Bronchial epithelial cell (primary cell): ENCODE results near the gene CWC22. TPM values are rescaled to one million over a fixed set of nuclear protein-coding genes. Genes with fewer than 3 reads are reported as not detected.

Experiments used
- DNase-seq: peaks from one replicate; pipeline ENCODE4 v3.0.0-alpha.2; 2010; ENCODE audit warnings: low read depth
- FAIRE-seq: peaks from 2 replicates; lab custom pipeline; 2011; peaks lifted over from hg19 to GRCh38; lab: Jason Lieb, UNC
- H3K27me3 ChIP-seq: 2 replicates; pipeline ENCODE4 v1.5.1; 2011; ENCODE audit warnings: low read length; ENCODE audit not compliant: control insufficient read depth, insufficient read depth
- H3K36me3 ChIP-seq: 2 replicates; pipeline ENCODE4 v1.5.1; 2011; ENCODE audit warnings: low read length; ENCODE audit not compliant: control insufficient read depth, insufficient read depth
- H3K4me3 ChIP-seq: 2 replicates; pipeline ENCODE4 v1.5.1; 2011; ENCODE audit warnings: mild to moderate bottlenecking, low read depth, low read length, control low read depth
- CTCF ChIP-seq: IDR thresholded peaks from 2 replicates; pipeline ENCODE4 v1.5.1; 2011; ENCODE audit warnings: mild to moderate bottlenecking, moderate library complexity, low read length, control low read depth, inconsistent platforms; ENCODE audit not compliant: insufficient read depth, severe bottlenecking
- total RNA-seq: library from RNA; depleted of rRNA; stranded (reverse); fragments of >200 nt; gene quantifications from 2 replicates; pipeline ENCODE4 v1.2.1, GENCODE V29; 2014

CWC22 gene
- total RNA-seq, 1 donor from 2014 or later, result 13.4 TPM

- Histone ChIP-seq H3K27me3 (no peaks in the 10 kb centered on the region), H3K4me3 (no peak overlapping the region), H3K36me3 (no peaks in the 10 kb centered on the region)
- FAIRE-seq (no peak), DNase-seq (peak; percentile 24)
- no peak for TF ChIP-seq CTCF
Observed at GRCh38 chr2:179917272-179917671, 89.8 kb downstream of the CWC22 start.

- H3K36me3 ChIP-seq, result no peaks in the 10 kb centered on the region
- DNase-seq (no peak), FAIRE-seq (no peak)
- H3K4me3 ChIP-seq, result no peak overlapping the region
- no peaks in the 10 kb centered on the region for H3K27me3 ChIP-seq
- TF ChIP-seq CTCF, result no peak
Observed at GRCh38 chr2:179915395-179915992, 91.6 kb downstream of the CWC22 start.

- H3K4me3 ChIP-seq, result no peak overlapping the region
- no peak for FAIRE-seq
- H3K27me3 ChIP-seq, result no peaks in the 10 kb centered on the region
- DNase-seq, result no peak
- TF ChIP-seq CTCF, result no peak
- no peaks in the 10 kb centered on the region for H3K36me3 ChIP-seq
Observed at GRCh38 chr2:179913809-179914208, 93.3 kb downstream of the CWC22 start.

GRCh38 chr2:179911569-179911968 lies 95.5 kb downstream of the CWC22 start:
- Histone ChIP-seq H3K36me3 (no peaks in the 10 kb centered on the region), H3K27me3 (peaks cover 2% of the 10 kb centered on the region), H3K4me3 (no peak overlapping the region)
- FAIRE-seq, result no peak
- TF ChIP-seq CTCF, result no peak
- no peak for DNase-seq

- Histone ChIP-seq H3K4me3 (no peak overlapping the region), H3K27me3 (peaks cover 2% of the 10 kb centered on the region), H3K36me3 (no peaks in the 10 kb centered on the region)
- DNase-seq (no peak), FAIRE-seq (no peak)
- TF ChIP-seq CTCF, result no peak
Observed at GRCh38 chr2:179910735-179911113, 96.4 kb downstream of the CWC22 start.
